ENCODE measurements around the gene PTK7.

GRCh38 chr6:43128926-43129325, 52.8 kb downstream of the PTK7 start:
- TF ChIP-seq CTCF (conservative IDR thresholded peaks at IDR 0.05; ENCODE audit: low read depth, low read length) (no peak), EZH2phosphoT487 (IDR thresholded peaks at IDR 0.05; ENCODE audit: borderline replicate concordance, low read length) (no peak)
